Measurements from ENCODE around the gene PCP4.

PCP4 gene

GRCh38 chr21:39867198-39867650, at the start of gene PCP4:
Gene PCP4 (plus strand): TSS chr21:39867438. CDS start chr21:39867502, 64 bp downstream.
- no peak for DNase-seq (ENCODE audit: low read depth)

- DNase-seq (ENCODE audit: low read depth), result no peak
Measured at GRCh38 chr21:39818557-39818956, 48.7 kb upstream of the PCP4 start.

GRCh38 chr21:39822042-39822441, 45.2 kb upstream of the PCP4 start:
- no peak for DNase-seq (ENCODE audit: low read depth)

- no peak for DNase-seq (ENCODE audit: low read depth)
Measured at GRCh38 chr21:39825250-39825649, 42.0 kb upstream of the PCP4 start.

DNA sequence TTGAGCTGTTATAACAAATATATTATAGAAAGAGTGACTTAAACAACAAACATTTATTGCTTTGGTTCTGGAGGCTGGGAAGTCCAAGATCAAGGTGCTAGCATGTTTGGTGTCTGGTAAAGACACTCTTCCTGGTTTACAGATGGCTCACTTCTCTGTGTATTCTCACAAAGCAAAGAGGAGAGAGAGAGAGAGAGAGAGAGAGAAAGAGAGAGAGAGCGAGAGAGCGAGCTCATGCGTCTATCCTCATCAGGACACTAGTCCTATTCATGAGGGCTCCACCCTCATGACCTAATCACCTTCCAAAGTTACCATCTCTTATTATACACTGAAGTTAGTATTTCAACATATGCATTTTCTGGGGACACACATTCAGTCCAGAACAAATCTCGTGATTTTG, 32.7 kb upstream of the PCP4 start:
- no peak for DNase-seq (ENCODE audit: low read depth)

DNA sequence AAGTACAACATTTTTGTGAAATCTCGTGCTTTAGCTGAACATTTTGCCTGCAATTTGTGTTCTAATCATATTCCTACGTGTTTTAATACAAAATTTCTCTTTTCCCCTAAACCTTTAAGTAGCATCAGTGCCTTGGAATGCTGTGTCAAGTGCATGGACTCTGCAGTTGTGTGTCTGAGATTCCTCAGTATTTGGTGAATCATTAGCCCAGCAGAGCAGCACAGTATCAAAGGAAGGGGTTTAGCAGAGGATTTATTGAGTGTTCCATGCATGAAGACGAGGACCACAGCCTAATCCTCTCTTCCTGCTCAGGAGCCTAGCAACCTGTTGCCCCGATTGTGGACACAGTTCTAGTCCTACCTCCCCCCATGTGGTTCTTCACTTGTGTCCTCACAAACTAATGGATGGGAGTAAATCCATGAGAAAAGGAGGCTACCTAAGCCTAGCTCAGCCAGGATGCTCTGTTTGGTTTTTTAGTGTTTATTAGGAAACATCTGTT, 29.3 kb upstream of the PCP4 start:
- no peak for DNase-seq (ENCODE audit: low read depth)

DNA sequence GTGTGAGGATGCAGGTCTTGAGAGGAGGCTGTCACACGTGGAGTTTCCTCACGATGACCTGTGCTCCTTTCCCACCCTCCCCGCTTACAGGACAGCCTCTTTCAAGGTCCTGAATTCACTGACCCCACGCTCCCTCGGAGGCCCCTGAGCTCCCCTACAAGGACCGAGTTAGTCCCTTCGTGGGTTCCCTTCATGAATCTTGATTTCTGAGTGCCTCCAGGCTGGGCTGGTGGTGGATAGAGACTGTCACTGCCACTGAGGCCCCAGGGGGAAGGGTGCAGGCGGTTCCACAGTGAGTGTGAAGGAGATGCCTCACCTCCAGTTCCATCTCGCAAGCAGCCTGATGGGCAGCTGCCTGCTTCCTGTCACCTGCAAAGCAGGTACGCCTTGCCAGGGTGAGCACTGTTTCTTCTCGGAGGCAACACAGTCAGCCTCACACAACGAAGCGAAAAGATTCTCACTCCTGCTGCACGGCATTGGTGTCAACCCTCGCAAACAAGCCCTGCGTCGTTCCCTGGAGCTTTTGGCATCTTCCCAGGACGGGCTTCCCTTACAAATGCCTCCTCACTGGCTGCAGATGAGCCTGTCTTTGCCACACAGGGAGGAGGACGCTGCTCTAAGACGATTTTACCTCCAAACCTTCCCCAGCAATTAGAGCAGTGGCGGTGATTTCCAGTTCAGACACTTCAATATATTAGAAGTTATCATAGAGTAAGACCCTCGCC, 26.7 kb upstream of the PCP4 start:
- DNase-seq (ENCODE audit: low read depth), result no peak

DNA sequence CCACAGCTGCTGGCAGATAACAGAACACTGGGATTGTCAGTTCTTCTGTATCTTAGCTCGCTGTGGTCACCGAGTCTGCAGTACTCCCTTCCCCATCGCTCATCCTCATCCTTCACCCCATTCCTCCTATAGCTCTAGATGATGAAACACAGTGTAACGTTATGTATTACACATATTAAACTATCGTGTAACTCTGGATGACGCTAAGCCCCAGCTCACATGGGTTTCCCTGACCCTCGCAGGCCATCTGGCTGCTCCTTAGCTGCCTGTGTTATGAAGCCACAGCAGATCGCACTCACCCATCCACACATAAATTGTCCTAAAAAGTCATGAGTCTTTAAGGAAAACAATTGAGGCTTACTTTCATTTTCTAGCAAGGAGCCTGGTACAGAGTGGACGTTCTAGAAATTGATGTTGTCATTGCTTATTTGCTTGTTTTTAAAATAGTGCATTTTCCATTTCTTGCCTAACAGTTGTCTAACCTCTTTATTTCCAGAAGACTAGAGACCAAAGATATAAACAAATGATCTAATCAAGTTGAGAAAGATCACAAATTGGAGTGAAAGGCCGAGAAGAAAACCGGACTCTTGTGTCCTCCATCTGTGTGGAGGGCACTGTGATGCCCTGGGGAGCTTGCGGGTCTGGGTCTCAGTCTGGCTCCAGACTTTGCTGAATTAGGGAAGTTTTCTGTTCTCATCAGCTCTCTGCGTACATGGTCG, 24.3 kb upstream of the PCP4 start:
- no peak for DNase-seq (ENCODE audit: low read depth)

DNA sequence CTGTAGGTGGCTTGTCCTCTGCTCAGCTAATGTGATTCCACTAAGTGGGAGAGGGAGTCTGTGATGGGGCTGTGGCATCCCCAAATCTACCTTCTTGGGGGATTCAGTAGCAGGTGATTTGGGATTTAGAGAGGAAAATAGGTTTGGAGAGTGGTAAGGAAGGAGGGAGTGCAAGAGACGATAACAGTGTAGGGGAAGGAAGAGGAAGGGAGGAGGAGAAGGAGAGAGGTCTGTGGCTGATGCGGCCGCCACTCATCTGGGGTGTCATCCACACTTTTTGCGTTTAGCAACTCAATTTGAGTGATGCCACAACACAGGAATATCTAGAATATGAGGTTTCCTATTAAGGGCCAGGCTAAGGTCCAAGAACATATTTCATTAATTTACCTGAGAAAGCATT, 23.8 kb upstream of the PCP4 start:
- no peak for DNase-seq (ENCODE audit: low read depth)

DNA sequence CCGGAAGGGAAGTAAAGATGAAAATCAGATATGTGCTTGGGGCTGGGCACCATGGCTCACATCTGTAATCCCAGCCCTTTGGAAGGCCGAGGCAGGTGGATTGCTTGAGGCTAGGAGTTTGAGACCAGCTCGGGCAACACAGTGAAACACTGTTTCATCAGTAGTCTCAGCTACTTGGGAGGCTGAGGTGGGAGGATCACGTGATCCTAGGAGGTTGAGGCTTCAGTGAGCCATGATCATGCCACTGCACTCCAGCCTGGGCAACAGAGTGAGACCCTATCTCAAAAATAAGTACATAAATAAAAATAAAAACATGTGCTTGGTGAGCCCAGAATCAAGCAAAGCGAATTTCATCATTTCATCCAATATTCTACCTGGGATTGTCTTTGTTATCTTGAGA, 23.3 kb upstream of the PCP4 start:
- no peak for DNase-seq (ENCODE audit: low read depth)

GRCh38 chr21:39845571-39846130, 21.6 kb upstream of the PCP4 start:
- DNase-seq (ENCODE audit: low read depth), result no peak

DNA sequence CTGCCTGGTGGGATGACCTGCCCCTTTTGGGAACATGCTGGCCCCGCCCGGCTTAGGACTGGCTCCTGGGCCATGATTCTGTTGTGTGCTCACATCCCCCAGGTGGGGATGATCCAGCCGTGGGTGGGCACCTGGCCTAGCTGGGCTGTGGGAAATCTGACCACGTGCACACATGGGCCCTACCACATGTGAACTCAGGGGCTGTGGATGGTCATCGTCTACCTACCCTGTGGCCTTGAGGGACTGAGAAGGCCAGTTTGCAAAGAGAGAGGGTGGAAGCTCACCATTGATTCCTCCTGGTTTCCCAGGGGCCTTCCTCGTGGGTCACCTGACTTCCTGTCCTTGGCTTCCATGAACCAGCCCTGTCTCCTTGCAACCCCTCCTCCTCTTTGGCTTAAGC, 19.4 kb upstream of the PCP4 start:
- no peak for DNase-seq (ENCODE audit: low read depth)

- DNase-seq (ENCODE audit: low read depth), result no peak
Measured at GRCh38 chr21:39849014-39849655, 18.1 kb upstream of the PCP4 start.

GRCh38 chr21:39850333-39850732, 16.9 kb upstream of the PCP4 start:
- DNase-seq (ENCODE audit: low read depth), result no peak

GRCh38 chr21:39851002-39851618, 16.1 kb upstream of the PCP4 start:
- DNase-seq (ENCODE audit: low read depth), result no peak

- no peak for DNase-seq (ENCODE audit: low read depth)
Measured at GRCh38 chr21:39852021-39852721, 15.1 kb upstream of the PCP4 start.

GRCh38 chr21:39852726-39853500, 14.3 kb upstream of the PCP4 start:
- no peak for DNase-seq (ENCODE audit: low read depth)

DNA sequence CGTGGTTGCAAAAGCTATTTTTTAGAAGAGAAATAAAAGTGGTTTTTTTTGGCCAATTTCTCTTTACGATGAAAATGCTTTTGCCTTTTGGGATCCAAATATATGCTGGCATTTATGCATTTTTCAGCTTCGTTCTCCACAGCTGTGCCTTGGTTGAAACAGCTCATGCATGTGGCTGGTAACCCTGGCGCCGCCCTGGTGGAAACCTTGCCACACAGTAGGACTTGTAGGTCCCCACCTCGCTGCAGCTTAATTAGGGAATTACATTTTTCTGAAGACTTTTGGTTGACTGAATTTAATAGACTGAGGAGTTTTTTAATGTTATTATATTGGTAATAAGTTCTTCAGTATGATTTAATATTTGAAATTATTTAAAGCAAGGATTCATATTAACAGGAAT, 12.7 kb upstream of the PCP4 start:
- no peak for DNase-seq (ENCODE audit: low read depth)

DNA sequence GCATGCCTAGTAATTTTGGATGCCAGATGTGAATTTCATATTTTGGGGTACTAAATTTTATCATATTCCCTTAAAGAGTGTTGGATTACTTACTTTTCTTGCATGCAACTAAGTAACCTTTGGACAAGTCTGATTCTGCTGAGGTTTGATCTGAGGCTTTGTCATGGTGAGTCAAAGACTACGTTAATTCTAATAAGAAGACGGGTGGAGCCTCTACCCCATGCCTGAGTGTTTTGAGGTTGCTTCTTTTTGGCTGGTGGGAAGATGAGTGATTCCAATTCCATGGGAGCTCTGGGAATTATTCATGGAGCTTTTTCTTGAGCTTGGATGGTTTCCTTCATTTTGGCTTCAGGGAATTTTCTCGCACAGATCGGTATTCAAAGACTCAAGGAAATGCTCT, 11.6 kb upstream of the PCP4 start:
- no peak for DNase-seq (ENCODE audit: low read depth)

- no peak for DNase-seq (ENCODE audit: low read depth)
Measured at GRCh38 chr21:39860600-39860999, 6.6 kb upstream of the PCP4 start.

DNA sequence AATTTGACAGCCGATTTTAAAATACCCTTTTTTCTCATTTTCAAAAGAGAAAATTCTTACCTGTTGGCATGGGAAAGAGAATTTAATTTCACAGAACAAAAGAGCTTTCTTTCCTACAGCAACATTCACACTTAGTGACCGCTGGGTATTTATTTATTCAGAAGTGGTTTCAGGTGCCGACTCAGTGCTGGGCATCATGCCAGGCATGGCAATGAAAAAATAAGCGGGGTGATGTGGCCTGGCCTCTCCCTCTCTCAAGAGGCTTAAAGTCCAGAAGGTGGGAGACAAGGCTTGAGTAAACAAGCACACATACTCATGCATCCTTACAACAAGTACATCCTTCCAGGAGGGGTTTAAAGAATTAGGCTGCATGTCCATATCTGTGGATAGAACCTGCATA, 4.1 kb upstream of the PCP4 start:
- DNase-seq (ENCODE audit: low read depth), result no peak
